ENCODE results near the gene RHOXF2.

Gene RHOXF2

GRCh38 chrX:120205816-120206753, 47.7 kb downstream of the RHOXF2 start:
- DNase-seq: no peak

DNA sequence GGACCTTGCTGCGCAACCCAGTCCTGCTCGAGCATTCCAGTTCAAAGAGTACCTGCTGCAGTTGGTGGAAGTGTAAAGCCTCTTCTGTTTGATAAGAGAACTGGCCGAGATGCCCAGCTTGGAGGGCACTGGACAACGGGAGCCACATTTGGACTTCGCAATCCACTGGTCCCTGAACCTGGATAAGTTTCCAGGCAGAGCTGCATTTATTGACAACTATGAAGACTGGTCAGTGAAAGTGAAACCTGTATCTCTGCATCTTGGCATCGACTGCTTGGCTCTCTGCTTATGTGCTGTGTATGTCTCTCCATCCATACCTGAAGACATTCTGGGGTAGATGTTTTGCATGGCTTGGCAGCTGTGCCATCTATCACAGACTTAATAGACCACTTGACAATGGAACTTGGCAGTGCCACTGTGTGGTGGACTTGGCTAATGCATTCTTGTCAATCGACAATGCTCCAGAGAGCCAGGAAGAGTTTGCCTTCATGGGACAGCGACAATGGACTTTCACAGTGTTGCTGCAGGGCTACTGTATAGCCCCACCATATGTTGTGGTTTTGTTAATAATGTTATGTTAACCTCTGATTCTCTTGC, 48.7 kb downstream of the RHOXF2 start:
- no peak for DNase-seq

DNA sequence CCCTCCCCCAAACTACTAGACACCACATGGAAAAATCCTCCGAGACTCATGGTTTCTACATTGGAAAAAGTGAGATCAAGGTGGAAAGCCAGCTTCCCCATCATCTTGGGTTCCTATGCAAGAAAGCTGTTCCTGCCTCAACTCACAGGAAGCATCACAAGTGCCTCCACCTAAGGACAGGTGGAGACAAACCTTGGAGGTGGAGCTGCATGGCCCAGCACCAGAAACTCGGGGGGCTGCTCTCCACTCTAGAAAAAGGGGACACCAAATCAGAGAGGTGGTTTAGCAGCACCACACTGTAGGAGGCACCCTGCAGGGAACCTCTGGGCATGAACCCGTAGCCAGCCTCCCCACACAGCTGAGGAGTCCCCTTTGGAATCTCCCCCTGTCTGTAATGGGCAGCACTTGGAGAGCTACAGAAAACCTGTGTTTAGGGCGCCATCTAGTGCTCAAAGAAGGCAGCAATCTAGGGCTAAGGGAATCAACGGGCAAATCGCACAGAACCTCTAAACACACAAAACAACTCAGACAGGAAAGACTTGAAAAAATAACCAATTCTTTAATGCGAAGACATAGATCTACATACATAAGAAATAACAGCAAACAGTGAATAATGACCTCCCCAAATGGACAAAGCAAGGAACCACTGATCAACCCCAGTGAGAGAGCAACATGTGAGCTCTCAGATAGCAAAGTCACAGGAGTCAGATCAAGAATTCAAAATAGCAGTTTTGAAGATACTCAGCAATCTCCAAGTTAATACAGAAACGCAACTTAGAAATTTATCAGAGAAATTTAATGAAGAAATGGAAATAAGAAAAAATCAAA, 55.2 kb downstream of the RHOXF2 start:
- peak in 3 of 4 experiments; percentile 8 to 35 (median 9) for DNase-seq
